H1 (cell line): ENCODE results near the gene RFNG. TPM values are rescaled to one million over a fixed set of nuclear protein-coding genes. Genes with fewer than 3 reads are reported as not detected.

ENCODE experiments used
- CTCF ChIA-PET: fragments of 300-600 bp; sonication (Branson Sonifier 250); formaldehyde crosslinking; loops from one replicate; lab custom pipeline; 2021; ENCODE audit not compliant: partially characterized antibody; lab: Charles Lee
- POLR2A ChIA-PET: fragments of 300-600 bp; sonication (Branson Sonifier 250); formaldehyde crosslinking; loops from one replicate; lab custom pipeline; 2021; ENCODE audit warnings: inconsistent platforms; ENCODE audit not compliant: partially characterized antibody; lab: Charles Lee
- DNase-seq, 2 experiments: peaks; one replicate each; pipeline versions ENCODE4 v3.0.0 to v3.0.0-alpha.2; 2010 to 2022; ENCODE audit warnings: low spot score in 2 of 2, low read depth in 1 of 2, mixed read lengths in 1 of 2
- FAIRE-seq: peaks from 2 replicates; lab custom pipeline; 2011; peaks lifted over from hg19 to GRCh38; lab: Jason Lieb, UNC
- H2AFZ ChIP-seq: 2 replicates; pipeline ENCODE4 v1.8.1; 2012; ENCODE audit warnings: low read length, inconsistent platforms
- H2AK5ac ChIP-seq: 2 replicates; pipeline ENCODE4 v1.6.1; 2013; ENCODE audit warnings: low read depth, low read length
- H2BK120ac ChIP-seq: replicated peaks from 2 replicates; pipeline ENCODE3; 2013; ENCODE audit warnings: low read depth, low read length, inconsistent platforms
- H2BK12ac ChIP-seq: 2 replicates; pipeline ENCODE4 v1.6.1; 2013; ENCODE audit warnings: low read depth, low read length
- H2BK15ac ChIP-seq: 2 replicates; pipeline ENCODE4 v1.6.1; 2013; ENCODE audit warnings: low read length
- H2BK20ac ChIP-seq: 2 replicates; pipeline ENCODE4 v1.6.1; 2013; ENCODE audit warnings: low read length
- H2BK5ac ChIP-seq: 2 replicates; pipeline ENCODE4 v1.6.1; 2013; ENCODE audit warnings: low read depth, low read length
- H3K14ac ChIP-seq: 2 replicates; pipeline ENCODE4 v1.6.1; 2013; ENCODE audit warnings: inconsistent platforms; ENCODE audit not compliant: insufficient read length
- H3K18ac ChIP-seq: 2 replicates; pipeline ENCODE4 v1.6.1; 2013; ENCODE audit warnings: low read length; ENCODE audit errors: extremely low read depth
- H3K23ac ChIP-seq: 2 replicates; pipeline ENCODE4 v1.6.1; 2013; ENCODE audit warnings: inconsistent platforms; ENCODE audit not compliant: insufficient read length
- H3K23me2 ChIP-seq: 2 replicates; pipeline ENCODE4 v1.6.1; 2013; ENCODE audit warnings: low read depth, low read length
- H3K27ac ChIP-seq: 2 replicates; pipeline ENCODE4 v1.6.1; 2011; ENCODE audit warnings: low read depth, low read length, inconsistent platforms
- H3K27me3 ChIP-seq, 4 experiments: replicated peaks in 1 of 4; 1 replicate in 1 of 4; 2 replicates in 3 of 4; pipeline versions ENCODE4 v1.6.1 to v1.8.1; 2011 to 2013; ENCODE audit warnings: low read length in 3 of 4, mild to moderate bottlenecking in 3 of 4, inconsistent platforms in 2 of 4, mixed read lengths in 2 of 4, moderate library complexity in 1 of 4; ENCODE audit not compliant: control insufficient read depth in 3 of 4, insufficient read depth in 3 of 4; ENCODE audit errors: extremely low read depth in 1 of 4
- H3K36me3 ChIP-seq, 4 experiments: 2 replicates each; pipeline versions ENCODE4 v1.6.1 to v1.8.1; 2011 to 2013; ENCODE audit warnings: mild to moderate bottlenecking in 4 of 4, low read length in 3 of 4, moderate library complexity in 2 of 4, control low read depth in 1 of 4, inconsistent platforms in 1 of 4; ENCODE audit not compliant: insufficient read depth in 4 of 4, control insufficient read depth in 2 of 4
- H3K4ac ChIP-seq: replicated peaks from 2 replicates; pipeline ENCODE3; 2013; ENCODE audit warnings: low read length, low read depth, mixed read lengths, inconsistent platforms; ENCODE audit not compliant: insufficient read length
- H3K4me1 ChIP-seq, 4 experiments: replicated peaks in 1 of 4; 1 replicate in 1 of 4; 2 replicates in 3 of 4; pipeline versions ENCODE4 v1.6.1 to v1.8.1; 2011 to 2013; ENCODE audit warnings: low read length in 3 of 4, inconsistent platforms in 2 of 4, mixed read lengths in 1 of 4; ENCODE audit not compliant: insufficient read depth in 4 of 4, control insufficient read depth in 3 of 4
- H3K4me2 ChIP-seq, 2 experiments: 2 replicates each; pipeline versions ENCODE4 v1.6.1 to v1.8.1; 2011 to 2013; ENCODE audit warnings: low read depth in 2 of 2, low read length in 2 of 2, control low read depth in 1 of 2, inconsistent platforms in 1 of 2, mild to moderate bottlenecking in 1 of 2; ENCODE audit not compliant: insufficient read depth in 1 of 2
- H3K4me3 ChIP-seq, 4 experiments: fragments of 200-600, 300-600 bp in 1 of 4; sonication (generic), shearing (Covaris generic), sonication (Bioruptor Twin) in 1 of 4; 2 replicates each; pipeline versions ENCODE4 v1.5.1 to v1.8.1; 2011 to 2016; ENCODE audit warnings: low read length in 4 of 4, low read depth in 3 of 4, control low read depth in 2 of 4, inconsistent platforms in 2 of 4, mild to moderate bottlenecking in 2 of 4, mixed read lengths in 1 of 4, moderate library complexity in 1 of 4; ENCODE audit not compliant: insufficient read depth in 2 of 4; ENCODE audit errors: extremely low read depth in 1 of 4
- H3K56ac ChIP-seq: replicated peaks from 2 replicates; pipeline ENCODE3; 2013; ENCODE audit warnings: low read depth, mild to moderate bottlenecking, mixed read lengths, low read length, inconsistent platforms; ENCODE audit not compliant: insufficient read length
- H3K79me1 ChIP-seq: 2 replicates; pipeline ENCODE4 v1.6.1; 2013; ENCODE audit warnings: low read depth, low read length, control low read depth
- H3K79me2 ChIP-seq, 2 experiments: 2 replicates each; pipeline versions ENCODE4 v1.6.1 to v1.8.1; 2012 to 2013; ENCODE audit warnings: low read length in 2 of 2, mild to moderate bottlenecking in 2 of 2, inconsistent platforms in 1 of 2; ENCODE audit not compliant: insufficient read depth in 2 of 2, control insufficient read depth in 1 of 2
- H3K9ac ChIP-seq, 4 experiments: replicated peaks in 1 of 4; 1 replicate in 1 of 4; 2 replicates in 3 of 4; pipeline versions ENCODE4 v1.6.1 to v1.8.1; 2011 to 2013; ENCODE audit warnings: low read depth in 3 of 4, low read length in 3 of 4, control low read depth in 2 of 4, mild to moderate bottlenecking in 2 of 4, moderate library complexity in 2 of 4, inconsistent platforms in 1 of 4; ENCODE audit errors: extremely low read depth in 1 of 4
- H3K9me3 ChIP-seq, 2 experiments: 2 replicates each; pipeline versions ENCODE4 v1.6.1 to v1.8.1; 2012 to 2013; ENCODE audit warnings: mild to moderate bottlenecking in 2 of 2, moderate library complexity in 2 of 2, control low read depth in 1 of 2, inconsistent platforms in 1 of 2, low read depth in 1 of 2, low read length in 1 of 2, mixed read lengths in 1 of 2; ENCODE audit not compliant: insufficient read depth in 2 of 2
- H4K20me1 ChIP-seq, 2 experiments: replicated peaks in 1 of 2; 2 replicates each; pipeline versions ENCODE3 to v1.8.1; 2011 to 2013; ENCODE audit warnings: inconsistent platforms in 2 of 2, low read length in 2 of 2, mild to moderate bottlenecking in 1 of 2; ENCODE audit not compliant: insufficient read depth in 2 of 2, control insufficient read depth in 1 of 2
- H4K5ac ChIP-seq: 2 replicates; pipeline ENCODE4 v1.6.1; 2013; ENCODE audit warnings: low read length, low read depth, mixed read lengths, inconsistent platforms; ENCODE audit not compliant: insufficient read length
- H4K8ac ChIP-seq: 2 replicates; pipeline ENCODE4 v1.8.0; 2013; ENCODE audit warnings: mild to moderate bottlenecking, moderate library complexity, low read length, inconsistent platforms; ENCODE audit not compliant: insufficient read depth; ENCODE audit errors: extremely low read depth
- H4K91ac ChIP-seq: replicated peaks from 2 replicates; pipeline ENCODE3; 2013; ENCODE audit warnings: low read length, mixed read lengths, inconsistent platforms; ENCODE audit not compliant: insufficient read length
- CREB1 ChIP-seq: IDR thresholded peaks from 2 replicates; pipeline ENCODE4 v1.6.1; 2012; ENCODE audit warnings: inconsistent platforms
- EGR1 ChIP-seq: IDR thresholded peaks from 2 replicates; pipeline ENCODE4 v1.6.1; 2011; ENCODE audit warnings: low read depth, low read length, borderline replicate concordance
- EP300 ChIP-seq, 2 experiments: IDR thresholded peaks; 1 replicate in 1 of 2; 2 replicates in 1 of 2; pipeline ENCODE4 v1.6.1; 2011 to 2012; ENCODE audit warnings: low read depth in 2 of 2, low read length in 2 of 2, mild to moderate bottlenecking in 2 of 2, borderline replicate concordance in 1 of 2, inconsistent platforms in 1 of 2, moderate library complexity in 1 of 2
- FOSL1 ChIP-seq: IDR thresholded peaks from 2 replicates; pipeline ENCODE4 v1.6.1; 2011; ENCODE audit warnings: mild to moderate bottlenecking, low read depth, low read length, moderate library complexity; ENCODE audit not compliant: insufficient read depth
- HDAC6 ChIP-seq: IDR thresholded peaks from one replicate; pipeline ENCODE4 v1.7.1; 2012; ENCODE audit warnings: low read depth, mild to moderate bottlenecking, inconsistent platforms, low read length, moderate library complexity
- POU5F1 ChIP-seq: IDR thresholded peaks from 2 replicates; pipeline ENCODE4 v1.6.1; 2011; ENCODE audit warnings: low read depth, mild to moderate bottlenecking, low read length, moderate library complexity
- RNF2 ChIP-seq: fragments of 200-900, 300-1000 bp; sonication (generic); IDR thresholded peaks from 2 replicates; pipeline ENCODE4 v1.7.1; 2016; ENCODE audit warnings: borderline replicate concordance, low read depth, mild to moderate bottlenecking, antibody characterized with exemption, low read length; ENCODE audit not compliant: poor library complexity, severe bottlenecking; ENCODE audit errors: missing control alignments
- SP1 ChIP-seq: IDR thresholded peaks from 2 replicates; pipeline ENCODE4 v1.6.1; 2011; ENCODE audit warnings: low read depth, low read length
- SP4 ChIP-seq: IDR thresholded peaks from 2 replicates; pipeline ENCODE4 v1.6.1; 2012; ENCODE audit warnings: low read length, inconsistent platforms
- TAF7 ChIP-seq: optimal IDR thresholded peaks from 2 replicates; pipeline ENCODE3; 2011; ENCODE audit warnings: low read depth, mild to moderate bottlenecking, inconsistent platforms, low read length, moderate library complexity, borderline replicate concordance
- TBP ChIP-seq: IDR thresholded peaks from 2 replicates; pipeline ENCODE4 v1.6.1; 2011; ENCODE audit warnings: low read depth, low read length, improper control_type of control experiment
- WGBS, 2 experiments: shearing (Covaris generic) in 1 of 2; methylation state at CpG; one replicate each; pipeline versions ENCODE4 v1.1.6 to v1.1.7; 2013 to 2015; ENCODE audit warnings: low lambda C conversion rate in 2 of 2, mixed read lengths in 2 of 2, inconsistent platforms in 1 of 2, low coverage in 1 of 2, missing lambda C conversion rate in 1 of 2; ENCODE audit not compliant: insufficient replicate concordance in 2 of 2, insufficient coverage in 1 of 2, insufficient read length in 1 of 2; ENCODE audit errors: extremely low coverage in 1 of 2, missing lambda C conversion rate in 1 of 2; 5-methylcytosine and 5-hydroxymethylcytosine counted together
- polyA plus RNA-seq, 7 experiments: library from polyadenylated mRNA; depleted of rRNA in 3 of 7; stranded (reverse) in 5 of 7; unstranded in 2 of 7; fragments of >200 nt in 5 of 7; fragments of 200-250 nt in 2 of 7; gene quantifications; 1 replicate in 5 of 7; 2 replicates in 1 of 7; 4 replicates in 1 of 7; pipeline versions ENCODE4 v1.2.1 to v1.2.3, GENCODE V29; 2011 to 2013; ENCODE audit warnings: missing spikeins in 2 of 7, mixed read lengths in 2 of 7
- total RNA-seq: library from RNA; stranded (reverse); fragmentation: NEBNext Ultra II Directional; extraction: Animal tissue kit (Norgen Biotek cat#: 25700); gene quantifications from 2 replicates; pipeline ENCODE4 v1.2.1, GENCODE V29; 2021
- TF ChIP-seq, protein P1 (sequence below): IDR thresholded peaks from 2 replicates; pipeline ENCODE4 v1.6.1; 2012; ENCODE audit warnings: inconsistent platforms

RFNG gene
- total and polyA plus RNA-seq, 2 of the 8 experiments (the other 6 are each of a cell fraction or from before 2014, with no cell fraction given), result 26.7 to 28.4 TPM

DNA sequence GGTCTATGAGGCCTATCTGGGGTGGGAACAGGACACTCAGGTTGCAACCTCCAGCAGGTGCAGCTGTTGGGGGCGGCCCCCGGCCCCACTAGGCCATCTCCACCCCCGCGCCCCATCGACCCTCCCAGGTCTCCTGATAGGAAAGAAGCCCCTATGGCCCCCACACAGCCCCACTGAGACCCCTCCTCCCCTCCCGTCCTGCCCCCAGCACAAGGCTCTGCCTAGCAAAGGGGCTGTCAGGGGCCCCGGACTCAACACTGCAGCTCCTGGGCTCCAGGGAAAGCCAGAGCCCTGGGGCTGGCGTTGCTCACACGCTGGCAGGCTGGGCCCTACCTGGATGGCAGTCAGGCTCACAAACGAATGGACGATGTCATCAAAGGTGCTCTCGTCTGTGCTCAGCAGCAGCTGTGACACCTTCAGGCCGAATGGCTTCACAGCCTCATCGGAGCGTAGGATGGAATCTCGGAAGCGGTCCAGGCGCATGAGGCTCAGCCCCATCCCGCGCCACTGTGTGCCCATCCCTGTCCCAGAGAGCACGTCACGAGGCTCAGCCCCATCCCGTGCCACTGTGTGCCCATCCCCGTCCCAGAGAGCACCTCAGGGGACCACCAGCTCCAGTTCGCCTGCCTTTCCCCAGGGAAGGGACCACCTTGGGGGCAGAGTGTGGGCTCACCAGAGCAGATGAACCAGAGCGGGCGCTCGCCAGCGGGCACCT lies 39.1 kb upstream of the RFNG start:
- no peaks in the 10 kb centered on the region for H3K27me3 ChIP-seq
- H2BK12ac ChIP-seq, result no peak overlapping the region
- WGBS, 2 experiments, result 94% methylated on average over 24 of the region's 29 CpGs; no CpG with 5 or more reads in 1 of the 2 experiments
- H2AFZ ChIP-seq, result no peak overlapping the region
- H4K91ac ChIP-seq, result no peak overlapping the region
- H3K27ac ChIP-seq, result no peak overlapping the region
- no peak overlapping the region for H4K5ac ChIP-seq
- no peak overlapping the region for H2BK15ac ChIP-seq
- CTCF ChIA-PET, result interaction anchor here (0.9 to 2.2 kb wide), 5 partner anchors 13 to 63 kb away, joined by 3 to 9 read pairs (median 4); partner anchors contain the start of gene DCXR
- POLR2A ChIA-PET, result interaction anchor here (0.8 to 8.8 kb wide), 5 partner anchors 13 to 34 kb away, joined by 3 to 105 read pairs (median 4); partner anchors contain the start of gene DUS1L
- peak overlapping the region; percentile 68 for H4K8ac ChIP-seq
- H3K36me3 ChIP-seq, result peaks cover 65 to 95% (median 88%) of the 10 kb centered on the region in 4 experiments
- H3K9me3 ChIP-seq, result no peaks in the 10 kb centered on the region
- H3K23me2 ChIP-seq, result no peaks in the 10 kb centered on the region
- H2BK120ac ChIP-seq, result no peak overlapping the region
- no peak overlapping the region for H3K18ac ChIP-seq
- H3K9ac ChIP-seq, result no peak overlapping the region
- no peak overlapping the region for H2AK5ac ChIP-seq
- H3K79me2 ChIP-seq, result peaks cover 0 to 18% of the 10 kb centered on the region in 2 experiments; a peak in 2 of 4 replicates
- peaks cover 13% of the 10 kb centered on the region for H3K79me1 ChIP-seq
- H3K23ac ChIP-seq, result no peak overlapping the region
- DNase-seq, result peak in 1 of 2 experiments; percentile 42
- H2BK20ac ChIP-seq, result no peak overlapping the region
- H4K20me1 ChIP-seq, result peaks cover 22 to 77% of the 10 kb centered on the region in 2 experiments
- H3K56ac ChIP-seq, result no peak overlapping the region
- no peak overlapping the region for H3K4me3 ChIP-seq
- H3K4me2 ChIP-seq, result no peak overlapping the region
- peaks cover 0 to 3% (median 0%) of the 10 kb centered on the region in 4 experiments; a peak in 1 of 7 replicates for H3K4me1 ChIP-seq
- FAIRE-seq, result no peak
- H2BK5ac ChIP-seq, result no peak overlapping the region
- H3K4ac ChIP-seq, result no peak overlapping the region
- no peak overlapping the region for H3K14ac ChIP-seq
- TF ChIP-seq EGR1 (no peak), HDAC6 (no peak), RNF2 (no peak), SP4 (no peak), POU5F1 (no peak), FOSL1 (no peak), SP1 (no peak), EP300 (IDR thresholded peaks at IDR 0.05; ENCODE audit: borderline replicate concordance in 1 of 2, low read depth in 2 of 2, low read length in 2 of 2) (no peak), TAF7 (no peak), TBP (no peak), CREB1 (no peak)
- TF ChIP-seq, protein P1, sequence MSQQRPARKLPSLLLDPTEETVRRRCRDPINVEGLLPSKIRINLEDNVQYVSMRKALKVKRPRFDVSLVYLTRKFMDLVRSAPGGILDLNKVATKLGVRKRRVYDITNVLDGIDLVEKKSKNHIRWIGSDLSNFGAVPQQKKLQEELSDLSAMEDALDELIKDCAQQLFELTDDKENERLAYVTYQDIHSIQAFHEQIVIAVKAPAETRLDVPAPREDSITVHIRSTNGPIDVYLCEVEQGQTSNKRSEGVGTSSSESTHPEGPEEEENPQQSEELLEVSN, result no peak
